Measurements from ENCODE around the gene PAX6. TPM values are rescaled to one million over a fixed set of nuclear protein-coding genes. Genes with fewer than 3 reads are reported as not detected.

PAX6 gene
- total RNA-seq, 1 experiment from 2014 or later: 0.43 TPM

DNA sequence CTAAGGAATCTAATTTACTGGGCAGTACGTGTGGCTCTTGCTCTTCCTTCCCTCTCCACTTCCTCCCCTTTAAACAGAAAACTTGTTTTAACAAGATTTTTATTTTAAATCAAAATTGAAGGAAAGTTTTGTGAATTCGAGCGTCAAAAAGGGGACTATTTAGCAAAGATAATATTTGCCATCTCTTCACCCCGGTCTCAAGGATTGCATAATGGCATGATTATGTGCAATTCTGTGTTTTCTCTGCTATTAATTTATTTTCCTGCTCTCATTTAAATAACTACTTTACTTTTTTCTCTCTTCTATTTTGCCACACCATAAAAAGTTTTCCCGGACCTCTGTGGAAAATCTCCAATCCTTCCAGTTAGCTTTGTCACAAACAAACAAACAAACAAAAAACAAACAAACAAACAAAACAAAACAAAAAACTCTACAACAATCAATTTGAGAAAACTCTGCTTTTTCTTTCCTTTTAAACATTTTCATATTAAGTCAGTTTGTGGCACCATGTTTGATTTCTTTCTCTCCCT, 10.2 kb upstream of the PAX6 start:
- ChIA-PET CTCF (no interaction called here), POLR2A (no interaction called here)
- no peak overlapping the region for H3K4me3 ChIP-seq (ENCODE audit: low read depth, low read length)
- no peak overlapping the region for H3K27ac Mint-ChIP-seq (ENCODE audit: unreplicated experiment)
- peaks cover 3% of the 10 kb centered on the region for H3K4me1 Mint-ChIP-seq (ENCODE audit: low read depth, unreplicated experiment)
- H3K27me3 Mint-ChIP-seq (ENCODE audit: insufficient read depth, unreplicated experiment): peaks cover 23% of the 10 kb centered on the region
- H3K4me3 Mint-ChIP-seq (ENCODE audit: unreplicated experiment): no peak overlapping the region
- H3K36me3 Mint-ChIP-seq (ENCODE audit: insufficient read depth, unreplicated experiment): no peaks in the 10 kb centered on the region
- DNase-seq: no peak
- TF ChIP-seq, protein P1, sequence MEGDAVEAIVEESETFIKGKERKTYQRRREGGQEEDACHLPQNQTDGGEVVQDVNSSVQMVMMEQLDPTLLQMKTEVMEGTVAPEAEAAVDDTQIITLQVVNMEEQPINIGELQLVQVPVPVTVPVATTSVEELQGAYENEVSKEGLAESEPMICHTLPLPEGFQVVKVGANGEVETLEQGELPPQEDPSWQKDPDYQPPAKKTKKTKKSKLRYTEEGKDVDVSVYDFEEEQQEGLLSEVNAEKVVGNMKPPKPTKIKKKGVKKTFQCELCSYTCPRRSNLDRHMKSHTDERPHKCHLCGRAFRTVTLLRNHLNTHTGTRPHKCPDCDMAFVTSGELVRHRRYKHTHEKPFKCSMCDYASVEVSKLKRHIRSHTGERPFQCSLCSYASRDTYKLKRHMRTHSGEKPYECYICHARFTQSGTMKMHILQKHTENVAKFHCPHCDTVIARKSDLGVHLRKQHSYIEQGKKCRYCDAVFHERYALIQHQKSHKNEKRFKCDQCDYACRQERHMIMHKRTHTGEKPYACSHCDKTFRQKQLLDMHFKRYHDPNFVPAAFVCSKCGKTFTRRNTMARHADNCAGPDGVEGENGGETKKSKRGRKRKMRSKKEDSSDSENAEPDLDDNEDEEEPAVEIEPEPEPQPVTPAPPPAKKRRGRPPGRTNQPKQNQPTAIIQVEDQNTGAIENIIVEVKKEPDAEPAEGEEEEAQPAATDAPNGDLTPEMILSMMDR (IDR thresholded peaks at IDR 0.05; ENCODE audit: insufficient read depth in 1 of 2, low read depth in 1 of 2, low read length in 1 of 2, severe bottlenecking in 1 of 2, unreplicated experiment in 1 of 2): no peak
- BruUV-seq (replicated peaks): no TSS peak
- peaks cover 3% of the 10 kb centered on the region for H3K27me3 ChIP-seq (replicated peaks; ENCODE audit: control insufficient read depth, insufficient read depth, low read length)
- intact Hi-C loops (cut with micrococcal nuclease; ENCODE audit: unreplicated experiment): no loop called here
- no peaks in the 10 kb centered on the region for H3K36me3 ChIP-seq (ENCODE audit: control insufficient read depth, insufficient read depth, low read length)
- H3K4me1 ChIP-seq: peaks cover 8% of the 10 kb centered on the region; the same call in 1 of the 2 replicates
- H3K9me3 Mint-ChIP-seq (ENCODE audit: unreplicated experiment): no peaks in the 10 kb centered on the region
- no peaks in the 10 kb centered on the region for H3K9me3 ChIP-seq

DNA sequence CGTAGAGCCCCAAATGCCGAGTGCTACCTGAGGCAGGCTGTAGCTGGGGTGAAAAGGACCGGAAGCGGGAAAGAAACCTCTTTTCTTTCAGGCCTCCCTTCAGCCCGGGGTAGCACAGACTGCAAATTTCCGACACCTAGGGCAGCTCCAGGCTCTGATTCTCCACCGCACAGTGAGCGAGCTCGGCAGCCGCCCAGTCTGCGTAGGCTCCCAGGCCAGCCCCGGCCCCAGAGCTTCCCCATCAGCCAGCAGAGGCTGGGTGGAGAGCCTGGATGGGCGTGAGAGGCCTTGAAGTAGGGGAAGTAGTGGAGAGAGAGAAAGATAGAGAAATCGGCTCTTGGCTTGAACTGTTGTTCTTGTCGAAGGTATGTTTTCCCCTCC, 9.3 kb upstream of the PAX6 start:
- CTCF ChIA-PET: no interaction called here

DNA sequence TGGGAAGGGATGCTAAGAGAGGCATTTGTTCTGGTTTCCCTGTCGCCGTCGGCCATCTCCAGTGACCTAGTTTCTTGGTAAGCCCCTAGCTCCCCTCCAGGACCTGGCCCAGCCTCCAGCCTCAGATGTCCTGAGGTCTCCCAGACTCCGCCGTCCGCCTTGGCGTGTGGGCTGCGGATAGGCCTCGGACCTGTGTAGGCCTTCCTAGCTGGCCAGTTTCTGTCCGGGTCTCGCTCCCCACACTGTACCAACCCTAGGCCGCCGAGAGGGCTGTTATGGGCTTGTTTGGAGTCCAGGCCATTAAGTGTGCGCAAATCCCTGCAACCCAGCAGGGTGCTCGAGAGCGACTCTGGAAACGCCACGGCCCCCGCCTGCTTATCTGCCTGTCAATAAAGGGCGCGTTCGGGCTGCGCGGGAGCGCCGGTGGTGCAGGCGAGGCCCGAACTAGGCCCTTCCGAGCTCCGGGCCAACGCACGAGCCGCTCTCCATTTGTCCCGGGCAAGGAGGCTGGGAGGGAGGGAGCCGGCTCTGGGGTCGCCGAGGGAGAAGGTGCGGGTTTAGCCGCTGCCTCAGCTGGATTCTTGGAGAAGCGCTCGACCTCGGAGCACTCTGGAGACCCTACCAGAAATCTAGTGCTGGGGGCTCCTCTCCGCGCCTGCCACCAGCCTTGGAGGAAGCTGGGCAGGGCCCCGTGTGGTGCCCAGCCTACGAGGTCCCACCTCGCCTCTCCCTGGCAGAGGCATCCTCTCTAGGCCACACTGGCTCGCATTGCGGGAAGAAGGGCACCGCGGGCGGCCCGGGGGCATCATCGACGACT, 8.7 kb upstream of the PAX6 start:
- intact Hi-C loops (cut with micrococcal nuclease; ENCODE audit: unreplicated experiment): loop anchor here (10.0 kb wide), 2 partner anchors 315 to 765 kb away; partner anchors contain the start of genes EIF3M, ELP4 and IMMP1L
- H3K36me3 ChIP-seq (ENCODE audit: control insufficient read depth, insufficient read depth, low read length): no peaks in the 10 kb centered on the region
- Mint-ChIP-seq H3K27ac (ENCODE audit: unreplicated experiment) (no peak overlapping the region), H3K36me3 (ENCODE audit: insufficient read depth, unreplicated experiment) (no peaks in the 10 kb centered on the region), H3K4me1 (ENCODE audit: low read depth, unreplicated experiment) (peaks cover 6% of the 10 kb centered on the region), H3K4me3 (ENCODE audit: unreplicated experiment) (no peak overlapping the region), H3K9me3 (ENCODE audit: unreplicated experiment) (no peaks in the 10 kb centered on the region), H3K27me3 (ENCODE audit: insufficient read depth, unreplicated experiment) (peaks cover 29% of the 10 kb centered on the region)
- no peak overlapping the region for H3K4me3 ChIP-seq (ENCODE audit: low read depth, low read length)
- no TSS peak for BruUV-seq (replicated peaks)
- no peaks in the 10 kb centered on the region for H3K9me3 ChIP-seq
- ChIA-PET POLR2A (no interaction called here), CTCF (no interaction called here)
- no peak for DNase-seq
- TF ChIP-seq, protein P1 (IDR thresholded peaks at IDR 0.05; ENCODE audit: insufficient read depth in 1 of 2, low read depth in 1 of 2, low read length in 1 of 2, severe bottlenecking in 1 of 2, unreplicated experiment in 1 of 2): no peak
- peaks cover 6% of the 10 kb centered on the region for H3K27me3 ChIP-seq (replicated peaks; ENCODE audit: control insufficient read depth, insufficient read depth, low read length)
- H3K4me1 ChIP-seq: peaks cover 8% of the 10 kb centered on the region; the same call in 1 of the 2 replicates

More for the DNA sequence above, 9.3 kb upstream of the PAX6 start:
- Histone ChIP-seq H3K27me3 (replicated peaks; ENCODE audit: control insufficient read depth, insufficient read depth, low read length) (peaks cover 3% of the 10 kb centered on the region), H3K4me3 (ENCODE audit: low read depth, low read length) (no peak overlapping the region), H3K36me3 (ENCODE audit: control insufficient read depth, insufficient read depth, low read length) (no peaks in the 10 kb centered on the region), H3K4me1 (peaks cover 8% of the 10 kb centered on the region; the same call in 1 of the 2 replicates), H3K9me3 (no peaks in the 10 kb centered on the region)
- Mint-ChIP-seq H3K27me3 (ENCODE audit: insufficient read depth, unreplicated experiment) (peaks cover 25% of the 10 kb centered on the region), H3K27ac (ENCODE audit: unreplicated experiment) (no peak overlapping the region), H3K4me3 (ENCODE audit: unreplicated experiment) (no peak overlapping the region), H3K9me3 (ENCODE audit: unreplicated experiment) (no peaks in the 10 kb centered on the region), H3K36me3 (ENCODE audit: insufficient read depth, unreplicated experiment) (no peaks in the 10 kb centered on the region), H3K4me1 (ENCODE audit: low read depth, unreplicated experiment) (peaks cover 6% of the 10 kb centered on the region)
- DNase-seq: no peak
- intact Hi-C loops (cut with micrococcal nuclease; ENCODE audit: unreplicated experiment): no loop called here
- TF ChIP-seq, protein P1 (IDR thresholded peaks at IDR 0.05; ENCODE audit: insufficient read depth in 1 of 2, low read depth in 1 of 2, low read length in 1 of 2, severe bottlenecking in 1 of 2, unreplicated experiment in 1 of 2): no peak
- POLR2A ChIA-PET: no interaction called here
- no TSS peak for BruUV-seq (replicated peaks)
